GM12892 (cell line): ENCODE measurements around the gene PIK3R6.

Experiments used
- POLR2A ChIP-seq: IDR thresholded peaks from 2 replicates; pipeline ENCODE4 v1.6.1; 2011; ENCODE audit warnings: low read depth, low read length, control low read depth
- POLR2AphosphoS5 ChIP-seq: IDR thresholded peaks from 2 replicates; pipeline ENCODE4 v1.6.1; 2011; ENCODE audit warnings: low read depth, low read length, control low read depth
- TAF1 ChIP-seq: IDR thresholded peaks from 2 replicates; pipeline ENCODE4 v1.6.1; 2011; ENCODE audit warnings: low read depth, mild to moderate bottlenecking, control low read depth, low read length, borderline replicate concordance

DNA sequence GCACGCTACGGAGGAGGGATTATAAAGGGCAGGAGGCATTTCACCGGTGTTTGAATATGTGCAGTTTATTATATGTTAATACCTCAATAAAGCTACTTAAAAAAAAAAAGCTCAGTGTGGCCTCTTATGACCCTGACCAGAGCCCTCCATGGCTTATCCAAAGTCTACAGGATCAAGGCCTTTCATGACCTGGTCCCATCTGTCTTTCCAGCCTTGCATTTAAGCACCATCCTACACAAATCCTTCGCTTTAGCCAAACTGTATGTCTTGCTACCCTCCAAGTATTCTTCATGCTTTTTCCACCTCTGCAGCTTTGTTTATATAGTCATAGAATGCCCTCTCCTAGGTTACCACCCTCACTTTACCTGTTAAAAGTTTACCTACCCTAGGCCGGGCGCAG, 74.8 kb downstream of the PIK3R6 start:
- TF ChIP-seq POLR2AphosphoS5, result no peak
- no peak for TF ChIP-seq POLR2A
- TF ChIP-seq TAF1, result no peak
